Transverse colon (tissue), 4 donors: ENCODE measurements around the gene PRKCA. TPM values are rescaled to one million over a fixed set of nuclear protein-coding genes. Genes with fewer than 3 reads are reported as not detected.

Source experiments
- DNase-seq: peaks from one replicate; pipeline ENCODE4 v3.0.0-alpha.2; 2019
- H3K27ac ChIP-seq, 4 donors: fragments of 200-600 bp; sonication (generic); 2 replicates each; pipeline ENCODE4 v1.5.1; 2016 to 2018; ENCODE audit warnings: inconsistent platforms in 4 of 4
- H3K27me3 ChIP-seq: fragments of 200-600 bp; sonication (generic); 2 replicates; pipeline ENCODE4 v1.5.1; 2017; ENCODE audit warnings: inconsistent platforms
- H3K36me3 ChIP-seq, 4 donors: fragments of 200-600 bp; sonication (generic); 2 replicates each; pipeline ENCODE4 v1.5.1; 2017 to 2019; ENCODE audit warnings: inconsistent platforms in 4 of 4
- H3K4me1 ChIP-seq, 4 donors: fragments of 200-600 bp; sonication (generic); 2 replicates each; pipeline ENCODE4 v1.5.1; 2017 to 2020; ENCODE audit warnings: inconsistent platforms in 4 of 4
- H3K4me3 ChIP-seq, 4 donors: fragments of 200-600 bp; sonication (generic); 1 replicate in 1 of 4; 2 replicates in 3 of 4; pipeline versions ENCODE4 v1.5.1 to v1.6.1; 2017 to 2019; ENCODE audit warnings: inconsistent platforms in 4 of 4
- H3K9me3 ChIP-seq, 2 donors: fragments of 200-600 bp; sonication (generic); 2 replicates each; pipeline ENCODE4 v1.5.1; 2017 to 2019; ENCODE audit warnings: inconsistent platforms in 2 of 2
- EP300 ChIP-seq: sonication (generic); formaldehyde crosslinking; IDR thresholded peaks from one replicate; pipeline ENCODE4 v1.6.1; 2017; ENCODE audit warnings: antibody characterized with exemption, low read depth
- POLR2A ChIP-seq: fragments of 450-650 bp; IDR thresholded peaks from one replicate; pipeline ENCODE4 v1.6.1; 2016; ENCODE audit warnings: antibody characterized with exemption, mild to moderate bottlenecking, moderate library complexity
- POLR2AphosphoS5 ChIP-seq, 3 donors: sonication (generic); formaldehyde crosslinking; IDR thresholded peaks; one replicate each; pipeline ENCODE4 v1.6.1; 2016; ENCODE audit warnings: antibody characterized with exemption in 3 of 3
- WGBS, 2 donors: methylation state at CpG; one replicate each; pipeline ENCODE4 v1.1.5; 2018; ENCODE audit warnings: low coverage in 1 of 2; 5-methylcytosine and 5-hydroxymethylcytosine counted together
- in situ Hi-C, 4 donors: fragments of 200-750 bp; cut with MboI; loops; one replicate each; pipeline versions ENCODE4 v1.15.0 to v1.15.1; 2017; ENCODE audit warnings: low sequenced_read_pairs in 3 of 4, low pct_ligation_motif_present in 1 of 4, low pct_unique_long_range_greater_than_20kb in 1 of 4
- intact Hi-C: fragments of 100-400 bp; cut with DNase I; formaldehyde crosslinking; loops from one replicate; pipeline ENCODE4 v1.15.1; 2023; ENCODE audit warnings: low total_unique reads
- total RNA-seq, 4 donors: library from RNA; depleted of rRNA; stranded (reverse); fragments of >200 nt; gene quantifications; one replicate each; pipeline ENCODE4 v1.1.0, GENCODE V29; 2016
- TF ChIP-seq, protein P1 (sequence below), 5 experiments: fragments of 200-600 bp in 3 of 5; fragments of 450-650 bp in 2 of 5; sonication (generic) in 3 of 5; IDR thresholded peaks; 1 replicate in 2 of 5; 2 replicates in 3 of 5; pipeline ENCODE4 v1.5.1; 2016 to 2017; ENCODE audit warnings: antibody characterized with exemption in 5 of 5, inconsistent platforms in 3 of 5, mild to moderate bottlenecking in 2 of 5, moderate library complexity in 1 of 5

The PRKCA gene
- total RNA-seq, 4 donors from 2014 or later: 16.1 to 49.7 (median 31.7) TPM

DNA sequence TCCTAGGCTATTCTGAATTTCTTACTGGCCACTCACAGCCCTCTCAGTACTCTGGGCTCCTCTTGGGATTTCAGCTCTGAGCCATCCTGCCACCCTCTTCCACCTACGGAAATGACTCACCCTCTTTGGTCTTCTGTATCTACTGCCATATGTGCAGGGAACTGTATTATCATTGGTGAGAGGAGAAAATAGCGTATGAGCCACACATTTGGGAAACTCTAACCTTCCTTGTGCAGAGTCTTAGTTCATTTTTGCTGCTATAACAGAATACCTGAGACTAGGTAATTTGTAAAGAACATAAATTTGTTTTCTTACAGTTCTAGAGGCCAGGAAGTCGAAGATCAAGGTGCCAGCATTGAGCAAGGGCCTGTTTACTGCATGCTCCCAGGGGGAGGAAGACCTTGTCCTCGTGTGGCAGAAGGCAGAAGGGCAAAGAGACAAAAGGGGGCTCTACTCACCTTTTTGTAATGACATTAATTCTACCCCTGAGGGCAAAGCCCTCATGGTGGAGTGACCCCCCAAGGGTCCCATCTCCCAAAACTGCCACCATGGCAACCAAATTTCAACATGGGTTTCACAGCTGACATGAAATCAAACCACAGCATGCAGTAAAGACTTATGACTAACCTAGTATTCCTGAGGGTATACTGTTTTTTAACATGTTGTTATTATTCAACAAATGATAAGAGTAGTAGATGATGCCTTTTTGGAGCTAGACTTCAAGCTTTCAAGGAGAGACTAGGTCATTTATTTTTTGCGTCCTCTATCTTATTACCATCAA is 191.8 kb downstream of the PRKCA start:
- DNase-seq: no peak
- Histone ChIP-seq H3K9me3 (no peaks in the 10 kb centered on the region), H3K4me1 (peaks cover 0 to 13% (median 7%) of the 10 kb centered on the region in 4 donors), H3K4me3 (no peak overlapping the region), H3K27ac (no peak overlapping the region), H3K27me3 (no peaks in the 10 kb centered on the region), H3K36me3 (no peaks in the 10 kb centered on the region)
- intact Hi-C loops: no loop called here
- in situ Hi-C loops: no loop called here
- TF ChIP-seq POLR2AphosphoS5 (IDR thresholded peaks at IDR 0.05) (no peak), EP300 (no peak), POLR2A (no peak)
- TF ChIP-seq, protein P1, sequence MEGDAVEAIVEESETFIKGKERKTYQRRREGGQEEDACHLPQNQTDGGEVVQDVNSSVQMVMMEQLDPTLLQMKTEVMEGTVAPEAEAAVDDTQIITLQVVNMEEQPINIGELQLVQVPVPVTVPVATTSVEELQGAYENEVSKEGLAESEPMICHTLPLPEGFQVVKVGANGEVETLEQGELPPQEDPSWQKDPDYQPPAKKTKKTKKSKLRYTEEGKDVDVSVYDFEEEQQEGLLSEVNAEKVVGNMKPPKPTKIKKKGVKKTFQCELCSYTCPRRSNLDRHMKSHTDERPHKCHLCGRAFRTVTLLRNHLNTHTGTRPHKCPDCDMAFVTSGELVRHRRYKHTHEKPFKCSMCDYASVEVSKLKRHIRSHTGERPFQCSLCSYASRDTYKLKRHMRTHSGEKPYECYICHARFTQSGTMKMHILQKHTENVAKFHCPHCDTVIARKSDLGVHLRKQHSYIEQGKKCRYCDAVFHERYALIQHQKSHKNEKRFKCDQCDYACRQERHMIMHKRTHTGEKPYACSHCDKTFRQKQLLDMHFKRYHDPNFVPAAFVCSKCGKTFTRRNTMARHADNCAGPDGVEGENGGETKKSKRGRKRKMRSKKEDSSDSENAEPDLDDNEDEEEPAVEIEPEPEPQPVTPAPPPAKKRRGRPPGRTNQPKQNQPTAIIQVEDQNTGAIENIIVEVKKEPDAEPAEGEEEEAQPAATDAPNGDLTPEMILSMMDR (IDR thresholded peaks at IDR 0.05): no peak
- 77 to 81% methylated on average over 2 to 5 of the region's 5 CpGs for WGBS, 2 donors

DNA sequence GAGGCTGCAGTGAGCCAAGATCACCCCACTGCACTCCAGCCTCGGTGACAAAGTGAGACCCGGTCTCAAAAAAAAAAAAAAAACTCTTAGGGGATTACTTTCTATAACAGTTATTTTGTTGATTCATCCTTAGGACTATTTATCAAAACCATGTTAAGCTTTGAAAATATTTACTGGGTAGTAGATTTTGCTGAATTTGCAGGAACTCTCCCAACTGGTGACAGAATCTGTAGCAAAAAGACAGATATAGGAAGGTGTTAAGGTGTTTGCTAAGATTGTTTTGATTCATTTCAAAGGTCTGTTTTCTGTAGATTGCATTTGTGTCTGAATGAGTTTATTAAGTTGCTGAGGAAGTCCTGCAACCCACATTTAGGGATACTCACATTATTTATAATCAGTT is 192.6 kb downstream of the PRKCA start:
- Histone ChIP-seq H3K9me3 (no peaks in the 10 kb centered on the region), H3K4me1 (peaks cover 0 to 8% (median 6%) of the 10 kb centered on the region in 4 donors), H3K27ac (no peak overlapping the region), H3K4me3 (no peak overlapping the region), H3K36me3 (no peaks in the 10 kb centered on the region), H3K27me3 (no peaks in the 10 kb centered on the region)
- in situ Hi-C loops: no loop called here
- WGBS, 2 donors: 84 to 100% methylated on average over 2 of the region's 2 CpGs
- intact Hi-C loops: no loop called here
- no peak for DNase-seq
- TF ChIP-seq POLR2A: no peak
- TF ChIP-seq, protein P1 (IDR thresholded peaks at IDR 0.05): no peak
- TF ChIP-seq EP300: no peak
- TF ChIP-seq POLR2AphosphoS5 (IDR thresholded peaks at IDR 0.05): no peak

DNA sequence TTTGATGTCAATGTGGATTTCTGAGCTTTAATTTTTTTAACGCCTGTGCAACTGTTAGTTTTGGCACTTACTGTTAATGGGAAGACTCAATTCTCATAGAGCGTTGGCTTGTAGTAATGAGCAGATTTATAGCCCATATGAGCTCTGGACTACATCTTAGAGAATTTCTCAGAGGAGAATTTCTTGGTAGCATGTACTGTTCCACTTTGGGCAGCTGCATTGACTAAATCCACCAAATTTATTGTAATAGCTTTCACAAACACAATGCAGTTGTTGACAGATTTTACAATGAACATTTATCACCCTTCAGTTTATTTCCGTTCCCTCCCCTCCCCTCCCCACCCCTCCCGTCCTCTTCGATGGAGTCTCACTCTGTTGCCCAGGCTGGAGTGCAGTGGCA is 193.9 kb downstream of the PRKCA start:
- intact Hi-C loops: no loop called here
- Histone ChIP-seq H3K9me3 (no peaks in the 10 kb centered on the region), H3K4me1 (peaks cover 0 to 8% (median 6%) of the 10 kb centered on the region in 4 donors), H3K4me3 (no peak overlapping the region), H3K36me3 (no peaks in the 10 kb centered on the region), H3K27me3 (no peaks in the 10 kb centered on the region), H3K27ac (no peak overlapping the region)
- WGBS, 2 donors: 44 to 59% methylated on average over 3 to 5 of the region's 5 CpGs
- in situ Hi-C loops: no loop called here
- no peak for DNase-seq
- no peak for TF ChIP-seq POLR2AphosphoS5 (IDR thresholded peaks at IDR 0.05)

DNA sequence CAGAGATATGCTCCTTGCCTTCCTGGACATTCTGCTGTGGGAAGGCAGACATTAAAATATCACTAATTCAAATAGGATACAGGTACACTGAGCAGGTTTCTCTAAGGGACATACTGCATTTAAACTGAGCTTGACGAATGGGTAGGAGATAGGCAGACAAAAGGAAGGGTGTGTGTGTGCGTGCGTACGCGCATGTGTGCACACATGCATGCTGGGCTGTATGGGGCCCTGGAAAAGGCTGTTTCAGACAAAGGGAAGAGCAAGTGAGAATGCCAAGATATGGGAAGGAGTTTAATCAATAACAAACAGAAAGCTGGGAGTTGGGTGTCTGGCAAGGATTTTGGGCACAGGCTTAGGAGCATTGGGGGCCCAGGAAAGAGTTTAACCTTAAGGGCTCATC is 196.2 kb downstream of the PRKCA start:
- Histone ChIP-seq H3K4me1 (peaks cover 0 to 26% (median 19%) of the 10 kb centered on the region in 4 donors), H3K9me3 (no peaks in the 10 kb centered on the region), H3K27me3 (no peaks in the 10 kb centered on the region), H3K4me3 (no peak overlapping the region), H3K36me3 (no peaks in the 10 kb centered on the region), H3K27ac (no peak overlapping the region)
- intact Hi-C loops: no loop called here
- DNase-seq: no peak
- in situ Hi-C loops: no loop called here
- TF ChIP-seq, protein P1 (IDR thresholded peaks at IDR 0.05): no peak
- TF ChIP-seq POLR2A (no peak), EP300 (no peak), POLR2AphosphoS5 (IDR thresholded peaks at IDR 0.05) (no peak)
- 96 to 98% methylated on average over 5 of the region's 5 CpGs for WGBS, 2 donors
